ENCODE measurements around the gene LRRK1.

GRCh38 chr15:101037090-101037830, 118.1 kb downstream of the LRRK1 start:
- TF ChIP-seq CTCF (IDR thresholded peaks at IDR 0.05) (no peak), POLR2A (IDR thresholded peaks at IDR 0.05) (no peak)
